Fibroblast of the aortic adventitia (primary cell): ENCODE measurements around the gene ALLC. TPM values are rescaled to one million over a fixed set of nuclear protein-coding genes. Genes with fewer than 3 reads are reported as not detected.

Source experiments
- DNase-seq: peaks from one replicate; pipeline ENCODE4 v3.0.0-alpha.2; 2010; ENCODE audit warnings: low read depth
- H3K4me3 ChIP-seq: 2 replicates; pipeline ENCODE4 v1.5.1; 2011; ENCODE audit warnings: low read depth, mild to moderate bottlenecking, control low read depth, low read length, moderate library complexity
- total RNA-seq: library from RNA; depleted of rRNA; stranded (reverse); fragments of >200 nt; gene quantifications from 2 replicates; pipeline ENCODE4 v1.2.3, GENCODE V29; 2012; ENCODE audit warnings: low replicate concordance
- TF ChIP-seq, protein P1 (sequence below): IDR thresholded peaks from 2 replicates; pipeline ENCODE4 v1.5.1; 2011; ENCODE audit warnings: mild to moderate bottlenecking, low read length, control low read depth, inconsistent platforms; ENCODE audit not compliant: insufficient read depth

ALLC gene
- total RNA-seq, 1 donor, result not detected

DNA sequence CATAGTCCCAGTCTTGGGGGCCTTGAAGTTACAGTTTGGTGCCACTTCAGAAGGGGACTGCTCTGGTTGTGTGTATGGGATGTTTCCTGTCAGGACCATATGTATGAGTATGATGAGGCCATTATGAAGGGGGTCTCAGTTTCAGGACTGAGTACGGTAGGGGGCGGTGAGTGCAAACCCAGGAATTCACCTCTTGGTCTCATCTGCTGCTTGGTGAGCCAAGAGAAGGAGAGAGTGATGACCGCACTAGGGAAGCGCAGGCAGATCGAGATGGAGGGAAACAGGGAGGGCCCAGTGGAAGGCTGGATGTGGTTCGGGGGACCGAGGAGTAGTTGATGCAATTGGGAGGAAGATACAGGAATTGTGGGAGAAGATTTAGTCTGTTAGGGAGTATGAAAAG is 73.8 kb downstream of the ALLC start:
- no peak overlapping the region for H3K4me3 ChIP-seq
- TF ChIP-seq, protein P1, sequence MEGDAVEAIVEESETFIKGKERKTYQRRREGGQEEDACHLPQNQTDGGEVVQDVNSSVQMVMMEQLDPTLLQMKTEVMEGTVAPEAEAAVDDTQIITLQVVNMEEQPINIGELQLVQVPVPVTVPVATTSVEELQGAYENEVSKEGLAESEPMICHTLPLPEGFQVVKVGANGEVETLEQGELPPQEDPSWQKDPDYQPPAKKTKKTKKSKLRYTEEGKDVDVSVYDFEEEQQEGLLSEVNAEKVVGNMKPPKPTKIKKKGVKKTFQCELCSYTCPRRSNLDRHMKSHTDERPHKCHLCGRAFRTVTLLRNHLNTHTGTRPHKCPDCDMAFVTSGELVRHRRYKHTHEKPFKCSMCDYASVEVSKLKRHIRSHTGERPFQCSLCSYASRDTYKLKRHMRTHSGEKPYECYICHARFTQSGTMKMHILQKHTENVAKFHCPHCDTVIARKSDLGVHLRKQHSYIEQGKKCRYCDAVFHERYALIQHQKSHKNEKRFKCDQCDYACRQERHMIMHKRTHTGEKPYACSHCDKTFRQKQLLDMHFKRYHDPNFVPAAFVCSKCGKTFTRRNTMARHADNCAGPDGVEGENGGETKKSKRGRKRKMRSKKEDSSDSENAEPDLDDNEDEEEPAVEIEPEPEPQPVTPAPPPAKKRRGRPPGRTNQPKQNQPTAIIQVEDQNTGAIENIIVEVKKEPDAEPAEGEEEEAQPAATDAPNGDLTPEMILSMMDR, result no peak
- no peak for DNase-seq

DNA sequence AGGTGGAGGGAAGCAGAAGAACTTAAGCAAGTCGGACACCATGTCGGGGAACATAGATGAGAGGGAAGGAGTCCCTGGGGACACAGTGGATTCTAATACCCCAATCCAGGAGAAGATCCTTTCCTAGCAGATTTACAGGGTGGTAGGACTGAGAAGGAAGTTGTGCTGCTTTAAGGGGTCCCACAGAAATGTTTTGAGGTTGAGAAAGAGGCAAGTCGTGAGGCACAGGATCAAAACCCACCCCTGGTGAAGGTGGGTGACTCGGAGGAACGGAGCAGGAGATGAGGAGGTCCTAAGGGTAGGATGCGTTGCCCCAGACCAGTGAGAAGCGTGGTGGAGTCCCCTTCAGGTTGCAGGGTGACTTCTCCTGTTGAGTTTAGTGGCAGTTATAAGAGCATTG is 78.1 kb downstream of the ALLC start:
- TF ChIP-seq, protein P1, result no peak
- H3K4me3 ChIP-seq, result no peak overlapping the region

DNA sequence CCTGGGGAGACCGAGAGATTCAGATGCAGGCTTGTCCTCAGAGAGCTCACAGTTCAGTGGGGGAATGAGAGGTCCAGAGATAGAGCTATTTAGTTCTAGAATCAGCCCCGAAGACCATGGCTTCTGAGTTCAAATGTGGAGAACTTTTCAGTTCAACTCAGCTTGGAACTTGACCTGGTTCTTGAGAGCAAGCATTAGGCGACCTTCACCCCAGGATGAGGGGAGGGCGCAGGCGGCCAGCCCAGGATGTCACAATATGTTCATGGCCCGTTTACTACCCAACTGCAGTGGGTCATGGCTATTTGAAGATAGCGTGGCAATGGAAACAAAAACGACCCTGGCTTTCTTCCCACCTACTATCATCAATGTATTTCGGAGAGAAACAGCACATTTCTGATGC is 79.1 kb downstream of the ALLC start:
- H3K4me3 ChIP-seq, result no peak overlapping the region
- DNase-seq, result no peak
- TF ChIP-seq, protein P1, result no peak

More for the DNA sequence above, 78.1 kb downstream of the ALLC start:
- no peak for DNase-seq

GRCh38 chr2:3738454-3738853 is 80.5 kb downstream of the ALLC start:
- H3K4me3 ChIP-seq, result no peak overlapping the region
- TF ChIP-seq, protein P1, result no peak
- no peak for DNase-seq

- TF ChIP-seq, protein P1, result no peak
- H3K4me3 ChIP-seq, result no peak overlapping the region
- DNase-seq, result no peak
Measured at GRCh38 chr2:3739313-3739712, 81.3 kb downstream of the ALLC start.

- H3K4me3 ChIP-seq, result no peak overlapping the region
- TF ChIP-seq, protein P1, result no peak
- no peak for DNase-seq
Measured at GRCh38 chr2:3741396-3741795, 83.4 kb downstream of the ALLC start.

GRCh38 chr2:3741867-3742602 is 84.0 kb downstream of the ALLC start:
- DNase-seq, result no peak
- TF ChIP-seq, protein P1, result no peak
- no peak overlapping the region for H3K4me3 ChIP-seq
